ENCODE data around the gene CTSS. TPM values are rescaled to one million over a fixed set of nuclear protein-coding genes. Genes with fewer than 3 reads are reported as not detected.
"Not testable (repeated sequence)": the region's sequence is repeated elsewhere in the genome, so short reads cannot be mapped to it uniquely, and the experiment has no call there.

Gene CTSS
- polyA plus RNA-seq, 12 donors, result 9.7 to 26.8 (median 14.5) TPM; not detected in 1

GRCh38 chr1:150778409-150778808 is 12.8 kb upstream of the CTSS start:
- no peak for DNase-seq

- no peak for DNase-seq
These were observed 12.0 kb upstream of the CTSS start for GRCh38 chr1:150777544-150777943.

- DNase-seq, result not testable (repeated sequence)
These were observed 10.4 kb upstream of the CTSS start for GRCh38 chr1:150775931-150776505.

- DNase-seq, result no peak
These were observed 9.7 kb upstream of the CTSS start for GRCh38 chr1:150775276-150775675.

- DNase-seq, result no peak
These were observed 6.7 kb upstream of the CTSS start for GRCh38 chr1:150772326-150772725.

- DNase-seq, result not testable (repeated sequence)
These were observed 2.1 kb upstream of the CTSS start for GRCh38 chr1:150767704-150768103.

GRCh38 chr1:150765977-150766301 is 361 bp upstream of the CTSS start:
- DNase-seq, result not testable (repeated sequence)

GRCh38 chr1:150764617-150765101 is 919 bp downstream of the CTSS start:
- DNase-seq, result peak; percentile 29

GRCh38 chr1:150763018-150763417 is 2.6 kb downstream of the CTSS start:
- no peak for DNase-seq

GRCh38 chr1:150762552-150762951 is 3.0 kb downstream of the CTSS start:
- no peak for DNase-seq

- DNase-seq, result no peak
These were observed 3.8 kb downstream of the CTSS start for GRCh38 chr1:150761801-150762200.

GRCh38 chr1:150760013-150760412 is 5.6 kb downstream of the CTSS start:
- no peak for DNase-seq

- DNase-seq, result no peak
These were observed 12.2 kb downstream of the CTSS start for GRCh38 chr1:150753416-150753815.

GRCh38 chr1:150751443-150751842 is 14.1 kb downstream of the CTSS start:
- DNase-seq, result no peak

GRCh38 chr1:150749720-150750311 is 15.8 kb downstream of the CTSS start:
- no peak for DNase-seq

GRCh38 chr1:150748878-150749719 is 16.5 kb downstream of the CTSS start:
- no peak for DNase-seq

- DNase-seq, result no peak
These were observed 35.4 kb downstream of the CTSS start for GRCh38 chr1:150730130-150730721.

- DNase-seq, result no peak
These were observed 41.2 kb downstream of the CTSS start for GRCh38 chr1:150724336-150724735.

GRCh38 chr1:150720703-150721102 is 44.9 kb downstream of the CTSS start, which contains the start of gene HORMAD1:
Gene HORMAD1 (minus strand): TSS chr1:150720895. CDS start chr1:150719505, 1,390 bp downstream.
- DNase-seq, result no peak

GRCh38 chr1:150720098-150720497 is 45.5 kb downstream of the CTSS start:
- DNase-seq, result no peak

GRCh38 chr1:150718225-150718891 is 47.2 kb downstream of the CTSS start:
- DNase-seq, result no peak

- DNase-seq, result not testable (repeated sequence)
These were observed 56.5 kb downstream of the CTSS start for GRCh38 chr1:150709031-150709430.
